ENCODE results near the gene NEURL1.
"Not testable (repeated sequence)": the region's sequence is repeated elsewhere in the genome, so short reads cannot be mapped to it uniquely, and the experiment has no call there.

The NEURL1 gene

GRCh38 chr10:103622935-103623574, 129.6 kb downstream of the NEURL1 start:
- DNase-seq (ENCODE audit: low spot score) = no peak

DNA sequence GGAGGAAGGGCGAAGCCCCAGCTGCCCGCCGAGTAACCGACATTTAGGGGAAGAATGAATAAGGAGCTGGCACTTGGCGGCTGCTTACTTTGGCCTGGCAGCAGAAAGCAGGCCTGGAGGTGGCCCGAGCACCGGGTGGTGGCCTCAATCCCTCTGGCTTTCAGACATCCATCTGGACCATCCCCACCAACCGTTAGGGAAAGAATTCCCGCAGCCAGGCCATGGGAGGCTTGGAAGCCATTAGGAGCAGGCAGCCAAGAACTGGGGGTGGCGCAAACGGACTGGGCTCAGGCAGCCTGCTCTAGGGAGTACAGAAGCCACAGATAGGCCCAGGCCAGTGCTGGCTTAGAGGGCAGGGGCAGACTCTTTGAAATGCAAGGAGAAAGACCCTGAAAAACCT, 132.7 kb downstream of the NEURL1 start:
- DNase-seq (ENCODE audit: low spot score) = no peak

DNA sequence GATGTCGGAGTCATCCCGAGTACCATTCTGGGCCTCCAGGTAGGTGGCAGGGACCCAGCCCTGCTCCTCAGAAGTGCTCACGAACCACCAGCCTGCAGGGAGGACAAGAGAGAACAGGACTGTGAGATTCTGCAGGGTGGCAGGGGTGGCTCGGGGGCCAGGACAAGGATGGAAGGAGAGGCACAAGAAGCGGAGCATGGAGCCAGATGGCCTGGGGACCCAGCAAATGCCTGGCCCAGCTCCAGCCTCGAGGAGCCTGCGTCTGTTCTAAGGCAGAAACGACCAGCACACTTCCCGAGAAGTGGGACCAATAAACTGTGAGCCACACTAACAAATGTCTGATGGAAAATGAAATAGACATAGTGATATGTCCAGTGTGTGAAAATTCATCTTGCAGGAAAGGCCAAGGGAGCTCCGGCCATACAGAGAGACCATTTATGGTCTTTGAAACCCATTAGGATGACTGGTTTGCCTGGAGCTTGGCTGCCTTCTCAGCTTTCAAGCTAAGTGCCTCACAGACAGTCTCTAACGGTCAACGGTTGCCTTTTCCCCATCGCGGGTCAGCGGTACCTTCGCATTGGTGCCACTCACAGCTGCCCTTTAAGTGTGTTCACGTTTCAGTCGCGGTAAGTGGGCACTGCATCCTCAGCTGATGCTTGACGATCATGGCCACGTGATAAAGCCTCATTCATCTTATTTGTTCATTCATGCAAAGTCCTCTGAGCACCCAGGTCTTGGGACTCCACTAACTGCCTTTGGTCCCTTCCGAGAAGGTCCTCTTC, 133.8 kb downstream of the NEURL1 start:
- no peak for DNase-seq (ENCODE audit: low spot score)

- no peak for DNase-seq (ENCODE audit: low spot score)
Observed at GRCh38 chr10:103627893-103628292, 134.4 kb downstream of the NEURL1 start.

DNA sequence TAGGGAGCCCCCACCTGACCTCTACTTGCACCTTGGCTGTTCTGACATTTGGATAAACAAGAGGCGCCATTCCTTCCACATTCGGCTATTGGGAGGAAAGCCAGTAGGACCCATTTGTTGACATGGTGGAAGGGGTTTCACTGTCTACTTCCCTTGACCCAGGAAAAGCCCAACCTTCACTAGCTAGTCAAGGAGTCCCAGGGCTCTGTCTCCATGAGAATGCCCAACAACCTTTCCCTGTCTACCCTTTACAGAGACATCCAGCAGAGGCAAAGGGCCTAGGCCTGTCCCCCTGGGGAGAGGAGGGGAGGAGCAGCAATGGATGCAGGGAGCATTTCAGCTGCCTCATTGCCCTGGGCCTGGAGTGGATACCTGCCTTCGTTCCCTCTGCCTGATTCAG, 136.1 kb downstream of the NEURL1 start:
- no peak for DNase-seq (ENCODE audit: low spot score)

GRCh38 chr10:103630156-103630555, 136.7 kb downstream of the NEURL1 start:
- no peak for DNase-seq (ENCODE audit: low spot score)

GRCh38 chr10:103632247-103632642, 138.7 kb downstream of the NEURL1 start:
- no peak for DNase-seq (ENCODE audit: low spot score)

- DNase-seq (ENCODE audit: low spot score) = not testable (repeated sequence)
Observed at GRCh38 chr10:103632871-103633270, 139.4 kb downstream of the NEURL1 start.

- DNase-seq (ENCODE audit: low spot score) = no peak
Observed at GRCh38 chr10:103633846-103634245, 140.3 kb downstream of the NEURL1 start.

- DNase-seq (ENCODE audit: low spot score) = no peak
Observed at GRCh38 chr10:103635580-103635979, 142.1 kb downstream of the NEURL1 start.

DNA sequence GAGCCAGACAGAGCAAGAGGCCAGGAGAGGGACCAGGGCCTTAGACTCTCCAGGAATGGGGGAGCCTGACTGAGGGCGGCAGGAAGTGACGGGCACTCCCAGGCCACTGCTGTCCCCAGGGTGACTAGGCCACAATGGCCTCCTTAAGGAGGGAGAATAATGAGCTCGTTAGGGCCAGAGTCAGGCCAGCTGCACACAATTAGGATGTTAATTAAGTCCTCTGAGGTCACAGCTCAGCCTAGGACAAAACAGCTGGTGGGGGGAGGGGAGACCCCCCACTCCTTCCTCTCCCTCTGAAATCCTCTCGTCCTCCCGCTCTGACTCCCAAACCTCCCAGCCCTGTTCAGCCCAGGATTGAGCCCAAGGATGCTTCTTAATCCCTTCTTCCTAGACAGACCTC, 143.0 kb downstream of the NEURL1 start:
- DNase-seq (ENCODE audit: low spot score) = no peak

DNA sequence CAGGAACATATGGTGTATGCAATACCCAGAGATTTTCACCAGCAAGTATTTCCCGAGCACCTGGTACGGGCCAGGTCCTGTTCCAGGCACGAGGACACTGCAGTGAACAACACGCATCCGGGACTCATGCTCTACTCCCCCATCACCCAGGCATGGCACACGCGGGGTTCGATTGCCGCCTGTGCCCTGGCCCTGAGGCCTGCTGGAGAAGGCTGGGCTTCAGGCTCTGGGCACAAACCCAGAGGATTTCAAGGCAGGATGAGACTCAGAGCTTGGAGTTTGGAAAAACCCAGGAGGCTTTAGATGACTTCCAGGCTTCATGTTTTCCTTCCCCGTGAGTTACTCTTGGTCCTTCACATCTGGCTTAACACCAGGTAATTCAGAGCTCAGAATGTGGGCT, 143.5 kb downstream of the NEURL1 start:
- DNase-seq (ENCODE audit: low spot score) = no peak

- DNase-seq (ENCODE audit: low spot score) = no peak
Observed at GRCh38 chr10:103637927-103638557, 144.5 kb downstream of the NEURL1 start.

DNA sequence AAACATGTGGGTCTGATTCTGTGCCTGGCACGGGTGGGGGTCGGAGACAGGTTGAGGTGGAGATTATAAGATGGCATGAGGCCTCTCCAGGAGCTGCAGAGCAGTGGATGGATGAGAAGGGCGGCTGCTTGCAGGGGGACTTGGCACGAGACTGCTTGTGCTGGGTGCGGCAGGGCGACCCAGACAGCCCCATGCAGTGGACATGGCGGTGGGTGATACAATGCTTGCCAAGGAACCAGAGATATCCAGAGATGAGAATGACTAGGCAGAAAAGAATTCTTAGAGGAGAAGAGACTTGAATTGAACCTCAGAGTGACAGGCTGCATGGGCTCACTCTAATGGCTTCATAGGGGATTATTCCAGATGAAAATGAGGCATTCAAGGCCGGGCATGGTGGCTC, 145.4 kb downstream of the NEURL1 start:
- no peak for DNase-seq (ENCODE audit: low spot score)

GRCh38 chr10:103640436-103641181, 147.1 kb downstream of the NEURL1 start:
- DNase-seq (ENCODE audit: low spot score) = no peak

DNA sequence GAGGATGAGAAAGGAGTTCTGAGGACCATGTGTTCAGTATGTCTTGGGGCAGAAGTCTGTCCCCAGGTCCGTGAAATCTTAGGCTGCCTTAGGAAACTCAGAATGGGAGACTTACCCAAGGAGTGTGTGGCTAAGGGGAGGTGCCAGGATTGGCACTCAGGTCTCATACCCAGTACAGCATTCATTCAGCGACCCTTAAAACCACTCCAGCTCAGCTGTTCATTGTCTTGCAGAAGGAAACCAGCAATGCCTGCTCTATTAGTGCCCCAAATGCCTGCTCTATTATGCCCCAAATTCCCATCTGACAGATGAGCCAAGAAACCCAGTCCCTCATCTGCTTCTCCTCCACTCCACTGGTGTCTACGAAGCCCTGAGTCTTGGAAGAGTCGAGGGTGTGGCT, 147.8 kb downstream of the NEURL1 start:
- no peak for DNase-seq (ENCODE audit: low spot score)

Measured in HuH-7.5 (cell line).